Middle frontal gyrus (tissue), 1 donor: ENCODE data around the gene CAPN9.

Experiments used
- DNase-seq: peaks from one replicate; pipeline ENCODE4 v3.0.0-alpha.2; 2015; ENCODE audit warnings: low spot score; ENCODE audit errors: extremely low spot score

CAPN9 gene

DNA sequence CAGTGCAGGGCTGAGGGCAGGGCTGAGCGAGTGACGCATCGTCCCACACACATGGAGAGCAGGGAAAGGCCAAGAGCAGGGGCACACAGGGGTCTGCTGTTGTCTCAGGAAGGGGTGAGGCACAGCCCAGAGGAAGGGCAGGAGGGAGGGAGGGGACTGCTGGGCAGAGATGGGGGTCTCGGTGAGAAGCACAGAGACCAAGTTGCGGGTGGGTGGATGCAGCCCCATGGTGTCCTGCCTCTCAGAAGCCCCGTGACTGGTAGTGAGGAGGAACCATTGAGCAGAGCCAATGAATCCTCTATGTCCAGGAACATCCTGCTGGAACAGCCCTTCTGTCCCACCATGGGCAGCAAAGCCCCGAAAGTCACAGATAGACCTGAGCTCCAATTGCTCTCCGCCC lies 103.4 kb downstream of the CAPN9 start:
- DNase-seq, result no peak

DNA sequence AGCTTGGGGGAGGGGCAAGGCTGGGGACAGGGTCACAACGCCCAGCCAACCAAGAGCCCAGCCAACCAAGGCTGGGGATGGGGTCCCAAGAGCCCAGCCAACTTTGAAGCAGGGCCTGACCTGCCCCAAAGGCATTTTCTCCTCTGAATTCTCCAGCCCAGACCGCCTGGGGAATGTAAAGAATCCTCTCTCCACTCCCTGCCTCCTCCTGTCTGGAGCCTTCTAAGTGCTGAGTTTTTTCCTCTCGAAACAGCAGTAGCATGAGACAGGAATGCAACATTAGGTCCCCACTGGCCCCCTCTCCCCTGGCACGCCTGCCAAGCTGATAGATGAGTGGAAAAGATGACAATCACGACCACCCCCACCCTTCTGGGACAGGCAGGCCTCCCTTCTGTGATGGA lies 104.1 kb downstream of the CAPN9 start:
- no peak for DNase-seq
